Esophagus muscularis mucosa (tissue), 4 donors: ENCODE measurements around the gene BOLA2.
"Not testable (repeated sequence)": the region's sequence is repeated elsewhere in the genome, so short reads cannot be mapped to it uniquely, and the experiment has no call there.

Experiments
- CTCF ChIP-seq, 3 experiments: fragments of 200-600 bp in 2 of 3; fragments of 450-650 bp in 1 of 3; sonication (generic) in 2 of 3; IDR thresholded peaks; one replicate each; pipeline ENCODE4 v1.5.1; 2017 to 2019; ENCODE audit warnings: antibody characterized with exemption in 3 of 3, mild to moderate bottlenecking in 2 of 3, moderate library complexity in 1 of 3
- EP300 ChIP-seq: sonication (generic); formaldehyde crosslinking; IDR thresholded peaks from one replicate; pipeline ENCODE4 v1.6.1; 2017; ENCODE audit warnings: antibody characterized with exemption
- POLR2A ChIP-seq: fragments of 450-650 bp; IDR thresholded peaks from one replicate; pipeline ENCODE4 v1.6.1; 2017; ENCODE audit warnings: antibody characterized with exemption, moderate library complexity, mild to moderate bottlenecking, low read depth

DNA sequence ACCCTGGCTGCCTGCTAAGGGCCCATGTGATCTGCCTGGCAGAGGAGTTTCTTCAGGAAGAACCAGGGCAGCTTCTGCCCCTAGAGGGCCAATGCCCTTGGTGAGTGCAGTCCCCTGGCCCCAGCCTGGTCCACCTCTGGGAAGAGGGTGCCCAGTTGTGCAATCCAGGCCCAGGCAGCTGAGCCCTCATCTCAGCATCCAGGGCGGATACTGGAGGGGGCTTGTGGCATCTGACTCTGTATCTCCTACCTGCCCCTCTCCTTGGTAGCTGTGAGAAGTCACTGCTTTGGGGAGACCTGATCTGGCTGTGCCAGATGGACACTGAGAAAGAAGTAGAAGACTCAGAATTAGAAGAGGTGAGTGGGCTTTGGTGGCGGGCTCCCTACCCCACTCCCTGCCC, 3.5 kb upstream of the BOLA2 start:
- TF ChIP-seq CTCF (IDR thresholded peaks at IDR 0.05); EP300; POLR2A: not testable (repeated sequence)
